Activated naive CD8-positive, alpha-beta T cell treated with anti-CD3 and anti-CD28 coated beads, Interleukin-2, amount 10 ng/mL, durations not matched to agents 7 days and 5 days (primary cell): ENCODE data around the gene PCLO. TPM values are rescaled to one million over a fixed set of nuclear protein-coding genes. Genes with fewer than 3 reads are reported as not detected.

ENCODE experiments used
- ATAC-seq: fragments of 150-1000 bp; cut with Tn5 transposase; one replicate; pipeline ENCODE4 v1.10.0; 2021; ENCODE audit warnings: low read depth, moderate library complexity
- POLR2A ChIA-PET: fragments of 350-600 bp; sonication (Branson Sonifier 250); formaldehyde crosslinking; loops from one replicate; lab custom pipeline; 2021; ENCODE audit warnings: antibody characterized with exemption; lab: Charles Lee
- DNase-seq: peaks from one replicate; pipeline ENCODE4 v3.0.0; 2021
- H3K27ac Mint-ChIP-seq: one replicate; pipeline ENCODE4 v1.8.0; 2022; ENCODE audit warnings: mild to moderate bottlenecking, mixed read lengths
- H3K27me3 Mint-ChIP-seq: one replicate; pipeline ENCODE4 v1.8.0; 2022; ENCODE audit warnings: mild to moderate bottlenecking, moderate library complexity, mixed read lengths
- H3K36me3 Mint-ChIP-seq: one replicate; pipeline ENCODE4 v1.8.0; 2021; ENCODE audit warnings: mild to moderate bottlenecking, mixed read lengths
- H3K4me1 Mint-ChIP-seq: one replicate; pipeline ENCODE4 v1.8.0; 2021; ENCODE audit warnings: mixed read lengths
- H3K4me3 Mint-ChIP-seq: one replicate; pipeline ENCODE4 v1.8.0; 2022; ENCODE audit warnings: mild to moderate bottlenecking, moderate library complexity, mixed read lengths
- H3K9me3 Mint-ChIP-seq: one replicate; pipeline ENCODE4 v1.8.0; 2021; ENCODE audit warnings: mixed read lengths
- total RNA-seq, 2 experiments: library from RNA; stranded (reverse); gene quantifications; one replicate each; pipeline ENCODE4 v1.2.3, GENCODE V29; 2021

Gene PCLO
- total RNA-seq, 2 experiments from 2014 or later: not detected

DNA sequence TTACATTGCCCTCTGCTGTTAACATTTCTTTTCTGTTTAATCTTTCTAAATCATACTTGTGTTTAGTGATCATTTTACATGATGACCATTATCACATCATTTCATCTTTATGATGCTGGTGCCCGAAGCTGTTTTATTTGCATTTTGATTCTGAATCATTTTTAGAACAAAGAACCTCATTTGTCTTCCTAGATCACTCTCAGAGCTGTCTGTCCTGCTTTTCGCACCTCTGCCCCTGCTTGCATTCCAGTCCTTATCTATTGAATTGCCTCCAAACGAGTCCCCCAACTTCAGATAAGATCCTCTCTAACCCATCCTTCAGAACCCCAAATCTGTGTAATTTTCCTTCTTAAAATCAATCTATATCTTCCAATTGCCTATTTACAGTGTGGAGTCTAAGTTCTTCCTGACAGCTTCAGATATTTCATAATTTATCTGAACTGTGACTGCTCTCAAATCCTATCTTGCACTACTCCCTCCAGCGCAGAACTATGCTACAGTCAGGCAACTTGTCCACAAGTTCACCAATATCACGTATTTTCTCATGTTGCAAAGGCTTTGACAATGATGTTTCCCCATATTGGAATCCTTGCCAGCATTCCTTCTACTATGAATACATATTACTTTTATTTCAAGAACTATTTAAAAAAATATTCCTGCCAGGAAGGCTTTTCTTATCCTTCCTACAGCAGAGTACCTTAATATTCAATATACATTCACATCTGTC is 372.6 kb downstream of the PCLO start:
- ATAC-seq (no peak), DNase-seq (no peak)
- H3K36me3 Mint-ChIP-seq: no peaks in the 10 kb centered on the region
- H3K4me1 Mint-ChIP-seq: no peaks in the 10 kb centered on the region
- POLR2A ChIA-PET: no interaction called here
- no peaks in the 10 kb centered on the region for H3K27me3 Mint-ChIP-seq
- no peaks in the 10 kb centered on the region for H3K9me3 Mint-ChIP-seq
- H3K4me3 Mint-ChIP-seq: no peak overlapping the region
- no peak overlapping the region for H3K27ac Mint-ChIP-seq

DNA sequence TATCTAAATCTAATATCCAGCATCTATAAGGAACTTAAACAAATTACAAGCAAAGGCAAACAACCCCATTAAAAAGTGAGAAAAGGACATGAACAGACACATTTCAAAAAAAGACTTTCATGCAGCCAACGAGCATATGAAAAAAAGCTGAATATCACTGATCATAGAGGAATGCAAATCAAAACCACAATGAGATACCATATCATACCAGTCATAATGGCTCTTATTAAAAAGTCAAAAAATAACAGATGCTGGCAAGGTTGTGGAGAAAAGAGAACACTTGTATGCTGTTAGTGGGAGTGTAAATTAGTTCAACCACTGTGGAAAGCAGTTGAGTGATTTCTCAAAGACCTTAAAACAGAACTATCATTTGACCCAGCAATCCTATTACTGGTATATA is 384.7 kb downstream of the PCLO start:
- no peak overlapping the region for H3K4me3 Mint-ChIP-seq
- H3K27me3 Mint-ChIP-seq: peaks cover 2% of the 10 kb centered on the region
- no peaks in the 10 kb centered on the region for H3K4me1 Mint-ChIP-seq
- no peak overlapping the region for H3K27ac Mint-ChIP-seq
- ATAC-seq (no peak), DNase-seq (no peak)
- no peaks in the 10 kb centered on the region for H3K36me3 Mint-ChIP-seq
- POLR2A ChIA-PET: no interaction called here
- no peaks in the 10 kb centered on the region for H3K9me3 Mint-ChIP-seq

DNA sequence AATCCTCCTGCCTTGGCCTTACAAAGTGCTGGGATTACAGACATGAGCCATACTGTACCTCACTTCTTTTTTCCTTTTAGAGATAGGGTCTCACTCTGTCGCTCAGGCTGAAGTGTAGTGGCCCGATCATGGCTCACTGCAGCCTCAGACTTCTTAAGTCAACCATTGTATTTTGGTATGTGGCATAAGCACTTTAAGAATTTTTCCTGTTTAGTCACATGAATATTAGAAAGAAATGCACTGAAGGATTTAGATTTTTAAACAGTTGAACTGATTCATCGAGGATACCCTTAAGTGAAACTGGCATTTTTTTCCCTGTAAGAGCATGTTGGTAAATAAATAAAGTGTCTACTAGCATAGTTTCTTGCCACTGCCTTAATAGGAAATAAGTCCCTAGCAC is 399.8 kb downstream of the PCLO start:
- Mint-ChIP-seq H3K9me3 (no peaks in the 10 kb centered on the region), H3K27me3 (no peaks in the 10 kb centered on the region), H3K36me3 (no peaks in the 10 kb centered on the region), H3K4me3 (no peak overlapping the region), H3K4me1 (no peaks in the 10 kb centered on the region), H3K27ac (no peak overlapping the region)
- DNase-seq: no peak
- POLR2A ChIA-PET: no interaction called here
- ATAC-seq: no peak

DNA sequence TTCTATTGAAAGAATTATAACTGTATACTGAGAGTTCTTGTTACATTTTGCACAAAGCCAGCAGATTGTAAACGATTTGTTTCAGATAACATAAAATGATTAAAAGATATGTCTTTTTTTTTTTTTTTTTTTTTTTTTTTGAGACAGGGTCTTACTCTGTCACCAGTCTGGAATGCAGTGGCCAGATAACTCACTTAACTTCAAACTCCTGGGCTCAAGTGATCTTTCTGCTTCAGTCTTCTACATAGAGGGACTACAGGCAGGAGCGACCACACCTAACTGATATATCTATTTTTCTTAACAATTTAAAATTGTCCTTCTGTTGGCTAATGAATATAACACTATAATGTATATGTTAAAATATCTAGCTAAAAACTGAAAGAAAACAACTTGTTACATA is 401.9 kb downstream of the PCLO start:
- DNase-seq (no peak), ATAC-seq (no peak)
- Mint-ChIP-seq H3K27me3 (no peaks in the 10 kb centered on the region), H3K27ac (no peak overlapping the region), H3K9me3 (no peaks in the 10 kb centered on the region), H3K4me3 (no peak overlapping the region), H3K36me3 (no peaks in the 10 kb centered on the region), H3K4me1 (no peaks in the 10 kb centered on the region)
- POLR2A ChIA-PET: no interaction called here

DNA sequence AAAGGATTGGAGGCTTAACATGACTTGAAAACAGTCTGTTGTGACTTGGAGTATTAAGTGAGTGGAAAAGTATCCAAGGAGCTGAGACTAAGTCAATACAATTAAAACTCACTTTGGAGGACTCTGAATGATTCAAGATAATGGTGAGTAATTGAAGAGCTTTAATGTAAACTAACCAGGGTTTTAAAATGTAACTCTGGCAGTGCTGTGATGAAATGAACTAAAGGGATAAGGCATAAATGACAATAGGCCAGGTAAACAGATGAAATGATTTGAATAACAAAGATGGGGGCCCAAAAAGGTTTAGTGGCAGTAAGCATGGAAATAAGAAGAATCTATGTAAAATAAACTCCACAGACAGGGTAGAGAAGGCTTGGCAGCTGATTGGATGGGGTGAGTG is 402.6 kb downstream of the PCLO start:
- DNase-seq: no peak
- Mint-ChIP-seq H3K27ac (no peak overlapping the region), H3K4me3 (no peak overlapping the region), H3K9me3 (no peaks in the 10 kb centered on the region), H3K36me3 (no peaks in the 10 kb centered on the region), H3K27me3 (no peaks in the 10 kb centered on the region), H3K4me1 (no peaks in the 10 kb centered on the region)
- POLR2A ChIA-PET: no interaction called here
- no peak for ATAC-seq

DNA sequence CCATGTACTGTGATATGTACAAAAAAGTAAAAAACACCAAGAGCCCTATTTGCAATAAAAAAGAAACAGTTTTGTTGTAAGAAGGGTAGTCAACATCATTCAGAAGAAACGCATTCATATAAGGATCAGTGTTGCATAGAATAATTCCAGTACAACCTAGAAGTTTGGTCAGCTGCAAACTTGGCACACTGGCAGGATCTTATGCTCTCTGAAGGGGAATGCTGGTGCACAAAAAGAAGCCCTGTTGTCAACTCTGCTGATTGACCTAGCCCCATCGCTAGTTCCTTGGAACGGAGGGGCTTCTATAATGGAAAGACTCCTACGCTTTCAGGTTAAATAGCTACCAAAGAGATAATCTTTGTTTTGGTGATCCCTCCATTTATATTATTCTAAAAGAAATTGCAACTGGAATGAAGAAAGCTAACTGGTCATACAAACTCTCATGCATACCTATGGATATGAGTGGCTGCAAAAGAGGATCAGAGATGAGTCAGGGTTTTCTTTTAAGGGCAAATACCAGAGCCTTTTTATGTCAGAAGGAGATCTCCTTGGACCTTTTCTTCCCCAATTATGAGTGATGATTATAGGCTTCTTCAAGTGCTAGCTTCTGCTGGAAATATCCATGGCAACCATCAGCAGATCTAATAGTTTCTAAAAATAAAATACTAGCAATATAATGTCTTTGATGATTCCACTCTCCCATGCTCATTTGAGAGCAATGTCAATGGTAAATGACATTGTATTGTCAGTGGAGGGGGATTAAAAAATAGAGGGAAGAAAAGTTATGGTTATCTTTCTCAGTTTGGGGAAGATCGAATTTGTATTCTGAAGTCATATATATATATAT is 406.8 kb downstream of the PCLO start:
- no peaks in the 10 kb centered on the region for H3K4me1 Mint-ChIP-seq
- DNase-seq: no peak
- no peak overlapping the region for H3K4me3 Mint-ChIP-seq
- no peak for ATAC-seq
- POLR2A ChIA-PET: no interaction called here
- no peak overlapping the region for H3K27ac Mint-ChIP-seq
- H3K9me3 Mint-ChIP-seq: no peaks in the 10 kb centered on the region
- no peaks in the 10 kb centered on the region for H3K27me3 Mint-ChIP-seq
- no peaks in the 10 kb centered on the region for H3K36me3 Mint-ChIP-seq

DNA sequence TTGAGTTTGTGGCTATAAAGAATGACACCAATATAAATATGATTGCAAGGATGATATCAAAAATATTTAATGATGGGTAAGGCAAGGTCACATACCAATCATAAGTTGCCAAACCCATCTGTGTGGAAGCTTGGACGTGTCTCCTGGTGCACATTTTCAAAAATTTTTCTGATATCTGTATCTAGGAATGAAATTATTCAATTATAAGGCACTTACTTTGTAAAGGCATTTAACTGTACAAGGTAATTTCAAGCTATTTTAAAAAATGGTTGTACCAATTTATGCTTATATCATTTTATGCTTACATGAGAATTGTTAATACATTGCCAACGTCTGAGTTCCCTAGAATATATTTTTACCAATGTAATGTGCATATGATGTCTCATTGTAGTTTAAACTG is 412.7 kb downstream of the PCLO start:
- Mint-ChIP-seq H3K4me3 (no peak overlapping the region), H3K9me3 (no peaks in the 10 kb centered on the region), H3K27ac (no peak overlapping the region), H3K4me1 (no peaks in the 10 kb centered on the region), H3K36me3 (no peaks in the 10 kb centered on the region), H3K27me3 (no peaks in the 10 kb centered on the region)
- POLR2A ChIA-PET: no interaction called here
- no peak for ATAC-seq
- DNase-seq: no peak

DNA sequence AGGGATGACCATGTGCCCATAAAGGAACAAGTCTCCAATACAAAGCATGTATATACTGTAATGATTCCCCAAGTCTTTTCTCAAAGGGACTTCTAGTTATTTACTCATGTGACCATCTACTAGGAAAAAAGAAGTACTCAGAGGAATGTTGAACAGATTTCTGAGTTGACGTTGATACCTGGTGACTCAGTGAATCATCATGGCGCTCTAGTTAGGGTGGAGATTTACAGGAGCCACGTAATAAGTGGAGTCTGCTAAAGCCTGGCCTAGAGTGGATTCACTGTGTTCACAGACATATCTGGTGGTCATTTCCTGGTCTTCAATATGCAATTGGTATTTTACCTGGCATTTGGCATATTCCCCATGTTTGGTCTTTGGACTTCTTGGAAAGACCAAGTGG is 416.9 kb downstream of the PCLO start:
- no peak overlapping the region for H3K4me3 Mint-ChIP-seq
- POLR2A ChIA-PET: no interaction called here
- H3K4me1 Mint-ChIP-seq: no peaks in the 10 kb centered on the region
- no peak for DNase-seq
- ATAC-seq: no peak
- H3K9me3 Mint-ChIP-seq: no peaks in the 10 kb centered on the region
- no peaks in the 10 kb centered on the region for H3K27me3 Mint-ChIP-seq
- H3K36me3 Mint-ChIP-seq: no peaks in the 10 kb centered on the region
- no peak overlapping the region for H3K27ac Mint-ChIP-seq

DNA sequence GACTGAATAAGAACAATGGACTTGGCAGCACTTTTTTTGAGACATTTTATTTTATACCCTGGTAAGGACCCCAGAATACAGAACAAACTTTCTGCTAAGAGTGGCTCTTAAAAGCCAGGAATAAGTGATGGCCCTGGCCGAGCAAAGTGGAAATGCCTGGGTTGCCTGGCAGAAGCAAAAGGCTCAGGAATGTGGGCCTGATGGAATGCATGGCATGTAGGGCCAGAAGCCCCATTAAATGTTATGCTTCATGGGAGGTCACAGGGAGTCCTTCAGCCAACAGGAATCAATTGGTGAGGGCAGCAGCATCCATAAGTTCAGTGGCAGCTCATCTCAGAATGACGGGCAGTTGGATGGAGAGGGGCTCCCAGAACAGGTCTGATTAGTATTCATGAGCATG is 417.6 kb downstream of the PCLO start:
- H3K4me3 Mint-ChIP-seq: no peak overlapping the region
- no peaks in the 10 kb centered on the region for H3K4me1 Mint-ChIP-seq
- no peaks in the 10 kb centered on the region for H3K27me3 Mint-ChIP-seq
- DNase-seq: no peak
- no peaks in the 10 kb centered on the region for H3K9me3 Mint-ChIP-seq
- H3K27ac Mint-ChIP-seq: no peak overlapping the region
- H3K36me3 Mint-ChIP-seq: no peaks in the 10 kb centered on the region
- POLR2A ChIA-PET: no interaction called here
- ATAC-seq: no peak

DNA sequence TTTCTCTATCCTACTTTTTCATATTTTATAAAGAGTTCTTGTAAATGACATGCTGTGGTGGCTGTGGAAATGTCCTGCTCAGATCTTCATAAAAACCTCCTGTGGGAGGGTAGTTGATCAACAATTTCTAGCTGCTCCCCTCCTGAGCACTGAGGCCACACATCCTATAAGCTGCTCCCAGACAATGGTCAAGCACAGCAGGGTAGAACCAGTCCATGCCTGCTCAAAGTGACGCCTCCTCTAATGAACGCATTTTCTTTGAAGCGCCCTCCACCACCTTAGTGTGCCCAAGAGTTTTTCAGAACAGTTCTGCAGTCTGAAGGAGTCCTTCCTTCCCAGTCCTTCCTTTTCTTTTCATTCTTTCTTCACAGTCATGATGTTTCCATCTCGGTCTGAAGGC is 420.5 kb downstream of the PCLO start:
- H3K4me3 Mint-ChIP-seq: no peak overlapping the region
- H3K27ac Mint-ChIP-seq: no peak overlapping the region
- no peak for DNase-seq
- H3K9me3 Mint-ChIP-seq: no peaks in the 10 kb centered on the region
- H3K4me1 Mint-ChIP-seq: no peaks in the 10 kb centered on the region
- ATAC-seq: no peak
- H3K36me3 Mint-ChIP-seq: no peaks in the 10 kb centered on the region
- POLR2A ChIA-PET: no interaction called here
- H3K27me3 Mint-ChIP-seq: no peaks in the 10 kb centered on the region

DNA sequence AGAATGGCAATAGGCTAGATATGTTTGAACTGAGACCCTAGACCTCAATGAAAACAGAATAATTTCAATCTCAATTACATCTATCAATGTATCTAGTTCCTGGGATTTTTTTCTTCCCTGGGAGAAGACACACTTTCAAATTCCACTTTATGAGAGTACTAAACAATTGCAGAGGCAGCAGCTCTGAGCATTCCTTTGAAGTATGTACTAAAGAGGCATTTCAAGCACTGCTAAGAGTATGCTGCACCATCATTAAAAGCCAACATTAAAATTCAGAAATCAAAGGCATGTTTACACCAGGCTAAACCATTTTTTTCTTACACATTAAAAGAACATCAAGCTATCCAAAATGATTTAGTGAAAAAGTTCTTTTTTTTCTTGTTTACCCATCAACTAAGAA is 421.2 kb downstream of the PCLO start:
- no peaks in the 10 kb centered on the region for H3K27me3 Mint-ChIP-seq
- no peaks in the 10 kb centered on the region for H3K36me3 Mint-ChIP-seq
- H3K4me1 Mint-ChIP-seq: no peaks in the 10 kb centered on the region
- H3K27ac Mint-ChIP-seq: no peak overlapping the region
- H3K4me3 Mint-ChIP-seq: no peak overlapping the region
- ATAC-seq (no peak), DNase-seq (no peak)
- POLR2A ChIA-PET: no interaction called here
- H3K9me3 Mint-ChIP-seq: no peaks in the 10 kb centered on the region

DNA sequence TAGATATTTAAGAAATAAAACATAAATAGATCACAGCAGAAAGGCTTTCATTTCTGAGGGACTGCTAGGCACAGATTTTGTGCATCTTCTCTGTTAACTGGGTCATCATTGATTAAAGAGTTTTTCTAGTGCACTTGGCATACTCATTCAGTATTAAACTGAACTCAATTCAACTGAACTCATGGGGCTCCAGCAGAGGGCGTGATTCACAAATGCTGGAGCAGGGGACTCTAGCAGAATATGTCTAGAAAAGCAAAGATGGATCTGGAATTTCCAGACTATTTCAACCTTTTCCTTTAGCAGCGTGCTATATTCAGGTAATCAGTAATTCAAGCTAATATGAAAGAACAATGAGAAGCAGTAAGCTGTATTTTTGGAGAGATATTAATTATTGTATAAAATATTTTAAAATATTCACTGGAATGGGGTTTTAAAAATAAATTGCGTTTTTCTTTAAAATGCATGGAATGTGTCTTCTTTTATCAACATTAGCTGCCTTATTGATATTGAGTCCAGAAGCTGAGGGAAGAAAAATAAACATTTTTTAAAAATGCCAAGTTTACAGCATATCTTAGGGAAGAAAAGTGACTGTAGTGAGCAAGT is 422.3 kb downstream of the PCLO start:
- Mint-ChIP-seq H3K4me1 (no peaks in the 10 kb centered on the region), H3K27ac (no peak overlapping the region), H3K9me3 (no peaks in the 10 kb centered on the region), H3K36me3 (no peaks in the 10 kb centered on the region), H3K4me3 (no peak overlapping the region), H3K27me3 (no peaks in the 10 kb centered on the region)
- DNase-seq: no peak
- POLR2A ChIA-PET: no interaction called here
- no peak for ATAC-seq

DNA sequence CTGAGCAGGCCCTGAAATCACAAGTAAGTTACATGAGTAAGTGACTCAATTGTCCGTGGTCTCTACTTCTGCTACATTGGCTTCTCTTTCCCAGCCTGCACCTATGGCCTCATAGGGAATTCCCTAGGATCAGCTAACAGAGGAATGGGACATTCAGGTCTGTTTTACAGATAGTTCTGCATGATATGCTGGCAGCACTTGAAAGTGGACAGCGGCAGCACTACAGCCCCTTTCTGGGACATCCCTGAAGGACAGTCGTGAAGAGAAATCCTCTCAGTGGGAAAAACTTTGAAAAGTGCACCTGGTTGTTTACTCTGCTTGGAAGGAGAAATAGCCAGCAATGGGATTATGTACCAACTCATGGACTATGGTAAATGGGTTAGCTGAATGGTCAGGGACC is 426.1 kb downstream of the PCLO start:
- no peaks in the 10 kb centered on the region for H3K4me1 Mint-ChIP-seq
- H3K27me3 Mint-ChIP-seq: no peaks in the 10 kb centered on the region
- ATAC-seq: no peak
- H3K27ac Mint-ChIP-seq: no peak overlapping the region
- no peaks in the 10 kb centered on the region for H3K36me3 Mint-ChIP-seq
- POLR2A ChIA-PET: no interaction called here
- no peak overlapping the region for H3K4me3 Mint-ChIP-seq
- DNase-seq: no peak
- H3K9me3 Mint-ChIP-seq: no peaks in the 10 kb centered on the region

DNA sequence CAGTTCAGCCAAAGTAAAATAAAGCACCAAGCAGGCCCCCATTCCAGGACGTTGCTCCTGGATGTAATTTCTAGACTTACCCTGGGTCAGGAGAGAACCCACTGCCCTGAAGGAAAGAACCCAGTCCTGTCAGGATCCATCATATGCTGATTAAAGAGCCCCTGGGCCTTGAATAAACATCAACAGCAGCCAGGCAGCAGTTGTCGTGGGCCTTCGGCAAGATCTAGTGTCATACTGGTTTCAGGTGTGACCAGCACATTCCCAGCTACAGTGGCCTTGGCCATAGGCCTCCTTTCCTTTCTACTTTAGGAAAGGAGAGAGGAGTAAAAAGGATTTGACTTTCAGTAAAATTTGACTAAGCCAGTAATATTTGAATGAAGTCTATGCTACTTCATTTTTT is 430.0 kb downstream of the PCLO start:
- DNase-seq (no peak), ATAC-seq (no peak)
- Mint-ChIP-seq H3K36me3 (no peaks in the 10 kb centered on the region), H3K4me1 (no peaks in the 10 kb centered on the region), H3K27ac (no peak overlapping the region), H3K4me3 (no peak overlapping the region), H3K27me3 (no peaks in the 10 kb centered on the region), H3K9me3 (no peaks in the 10 kb centered on the region)
- POLR2A ChIA-PET: no interaction called here
